Neural cell (in vitro differentiated cells): Measurements from ENCODE around the gene OSTC. TPM values are rescaled to one million over a fixed set of nuclear protein-coding genes. Genes with fewer than 3 reads are reported as not detected.

ENCODE experiments used
- H2AFZ ChIP-seq: fragments of 200-600, 300-800 bp; sonication (generic), shearing (Covaris generic); 2 replicates; pipeline ENCODE4 v1.6.0; 2014; ENCODE audit warnings: low read depth, mild to moderate bottlenecking, antibody characterized with exemption, low read length, moderate library complexity
- H3F3A ChIP-seq: fragments of 200-600 bp; shearing (Covaris generic); 2 replicates; pipeline ENCODE4 v1.6.1; 2016; ENCODE audit warnings: mild to moderate bottlenecking, moderate library complexity, mixed read lengths, antibody characterized with exemption, low read length; ENCODE audit not compliant: insufficient read depth, poor library complexity, severe bottlenecking
- H3K27ac ChIP-seq: fragments of 200-600, 300-800 bp; sonication (generic), shearing (Covaris generic); 2 replicates; pipeline ENCODE4 v1.5.1; 2014; ENCODE audit warnings: mild to moderate bottlenecking, low read length, moderate library complexity
- H3K27me3 ChIP-seq: fragments of 300-800, 200-600 bp; sonication (generic), shearing (Covaris generic); 2 replicates; pipeline ENCODE4 v1.6.0; 2014; ENCODE audit warnings: mild to moderate bottlenecking, low read depth, low read length, moderate library complexity; ENCODE audit not compliant: insufficient read depth
- H3K36me3 ChIP-seq: fragments of 300-800, 200-600 bp; sonication (generic), shearing (Covaris generic); 2 replicates; pipeline ENCODE4 v1.5.1; 2014; ENCODE audit warnings: mild to moderate bottlenecking, antibody characterized with exemption, low read length, moderate library complexity; ENCODE audit not compliant: insufficient read depth
- H3K4me2 ChIP-seq: fragments of 300-800, 200-600 bp; sonication (generic), shearing (Covaris generic); 2 replicates; pipeline ENCODE4 v1.6.0; 2014; ENCODE audit warnings: mild to moderate bottlenecking, low read length
- H3K4me3 ChIP-seq: fragments of 300-800, 200-600 bp; sonication (generic), shearing (Covaris generic); 2 replicates; pipeline ENCODE4 v1.5.1; 2014; ENCODE audit warnings: mild to moderate bottlenecking, low read length, moderate library complexity
- H3K79me2 ChIP-seq: fragments of 200-600 bp; shearing (Covaris generic); replicated peaks from 2 replicates; pipeline ENCODE4 v1.6.0; 2014; ENCODE audit warnings: mild to moderate bottlenecking, low read length, moderate library complexity; ENCODE audit not compliant: insufficient read depth
- H3K9ac ChIP-seq: fragments of 300-800, 200-600 bp; sonication (generic), shearing (Covaris generic); 2 replicates; pipeline ENCODE4 v1.6.1; 2016; ENCODE audit warnings: mild to moderate bottlenecking, low read length, mixed read lengths
- H3K9me2 ChIP-seq: fragments of 200-600 bp; shearing (Covaris generic); 2 replicates; pipeline ENCODE4 v1.6.1; 2016; ENCODE audit warnings: mild to moderate bottlenecking, low read length, mixed read lengths; ENCODE audit not compliant: insufficient read depth
- H3K9me3 ChIP-seq: fragments of 200-600, 300-800 bp; sonication (generic), shearing (Covaris generic); 2 replicates; pipeline ENCODE4 v1.6.1; 2016; ENCODE audit warnings: mild to moderate bottlenecking, mixed run types, low read length, moderate library complexity, mixed read lengths
- H4K20me1 ChIP-seq: fragments of 200-600 bp; shearing (Covaris generic); 2 replicates; pipeline ENCODE4 v1.6.1; 2016; ENCODE audit warnings: mild to moderate bottlenecking, mixed run types; ENCODE audit not compliant: insufficient read depth
- EP300 ChIP-seq: fragments of 450-650 bp; conservative IDR thresholded peaks from 2 replicates; pipeline ENCODE4 v1.6.1; 2014; ENCODE audit warnings: antibody characterized with exemption, mild to moderate bottlenecking, moderate library complexity; ENCODE audit not compliant: poor library complexity, severe bottlenecking
- EZH2 ChIP-seq: fragments of 200-600, 300-800 bp; shearing (Covaris generic), sonication (generic); IDR thresholded peaks from 2 replicates; pipeline ENCODE4 v1.6.1; 2014; ENCODE audit warnings: antibody characterized with exemption, low read length, borderline replicate concordance, mild to moderate bottlenecking; ENCODE audit not compliant: insufficient read depth, poor library complexity, severe bottlenecking
- MXI1 ChIP-seq: fragments of 450-650 bp; conservative IDR thresholded peaks from 2 replicates; pipeline ENCODE4 v1.6.1; 2014; ENCODE audit warnings: antibody characterized with exemption, mild to moderate bottlenecking; ENCODE audit not compliant: poor library complexity, severe bottlenecking
- POLR2AphosphoS5 ChIP-seq: IDR thresholded peaks from 2 replicates; pipeline ENCODE4 v1.6.1; 2012
- RAD21 ChIP-seq: fragments of 450-650 bp; conservative IDR thresholded peaks from 2 replicates; pipeline ENCODE4 v1.6.1; 2014; ENCODE audit warnings: antibody characterized with exemption, mild to moderate bottlenecking, moderate library complexity
- REST ChIP-seq: IDR thresholded peaks from 2 replicates; pipeline ENCODE4 v1.6.1; 2012; ENCODE audit warnings: borderline replicate concordance
- SMC3 ChIP-seq: fragments of 450-650 bp; conservative IDR thresholded peaks from 2 replicates; pipeline ENCODE4 v1.6.1; 2014; ENCODE audit warnings: antibody characterized with exemption, mild to moderate bottlenecking, moderate library complexity; ENCODE audit not compliant: poor library complexity
- TAF1 ChIP-seq: IDR thresholded peaks from 2 replicates; pipeline ENCODE4 v1.6.1; 2012; ENCODE audit warnings: low read depth
- polyA plus RNA-seq: library from polyadenylated mRNA; depleted of rRNA; stranded (reverse); fragments of >200 nt; gene quantifications from 2 replicates; pipeline ENCODE4 v1.2.3, GENCODE V29; 2014
- TF ChIP-seq, protein P1 (sequence below): fragments of 450-650 bp; IDR thresholded peaks from 2 replicates; pipeline ENCODE4 v1.5.1; 2014; ENCODE audit warnings: antibody characterized with exemption, mild to moderate bottlenecking, moderate library complexity; ENCODE audit not compliant: poor library complexity, severe bottlenecking

Gene OSTC
- polyA plus RNA-seq, 1 donor from 2014 or later, result 128 TPM

DNA sequence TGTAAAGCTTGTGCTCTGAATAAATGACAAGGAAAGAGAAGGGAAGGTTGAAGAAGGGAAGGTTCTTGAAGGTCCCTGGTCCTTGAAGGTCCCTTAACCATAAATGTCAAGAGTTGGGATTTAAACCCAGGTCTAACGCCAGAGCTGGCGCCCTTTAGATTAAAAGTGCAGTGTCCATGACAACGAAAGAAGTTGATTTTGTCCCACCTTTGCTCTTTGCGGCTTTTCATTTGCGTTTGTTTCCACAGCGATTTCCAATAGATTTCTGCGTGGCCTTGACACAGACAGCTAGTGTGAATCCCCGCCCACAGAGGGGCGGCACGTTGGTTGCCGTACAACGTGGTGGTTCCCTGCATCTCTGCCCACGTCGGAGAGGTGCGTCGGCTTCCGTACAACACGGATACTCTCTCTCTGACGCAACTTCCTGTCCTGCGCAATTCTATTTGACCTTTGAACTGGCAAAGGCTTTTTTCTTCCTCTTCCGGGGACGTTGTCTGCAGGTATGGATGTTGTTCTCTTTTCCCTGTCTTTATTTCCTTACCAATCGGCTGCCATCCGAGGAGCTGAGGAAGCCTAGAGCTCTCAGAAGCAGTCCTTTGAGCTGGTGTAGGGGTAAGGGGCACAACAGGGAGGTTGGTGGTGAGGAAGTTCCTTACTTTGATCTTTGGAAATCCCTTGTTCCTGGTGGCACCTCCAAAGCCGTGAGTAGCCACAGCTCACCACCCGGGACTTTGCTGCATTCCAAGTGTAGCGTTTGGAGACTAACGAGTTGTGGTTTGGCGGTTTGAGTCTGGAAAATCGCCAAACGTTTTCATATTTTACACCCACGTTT, 30.1 kb upstream of the OSTC start, which contains the start of gene RPL34:
TSS of gene RPL34 (plus strand) at position 476 of the 832 bp plus-strand sequence. CDS start 1,384 bp downstream, outside the sequence.
- TF ChIP-seq RAD21, result peak; percentile 58
- TF ChIP-seq SMC3, result peak; percentile 63
- TF ChIP-seq POLR2AphosphoS5, result peak; percentile 99
- TF ChIP-seq TAF1, result peak; percentile 80
- TF ChIP-seq, protein P1, sequence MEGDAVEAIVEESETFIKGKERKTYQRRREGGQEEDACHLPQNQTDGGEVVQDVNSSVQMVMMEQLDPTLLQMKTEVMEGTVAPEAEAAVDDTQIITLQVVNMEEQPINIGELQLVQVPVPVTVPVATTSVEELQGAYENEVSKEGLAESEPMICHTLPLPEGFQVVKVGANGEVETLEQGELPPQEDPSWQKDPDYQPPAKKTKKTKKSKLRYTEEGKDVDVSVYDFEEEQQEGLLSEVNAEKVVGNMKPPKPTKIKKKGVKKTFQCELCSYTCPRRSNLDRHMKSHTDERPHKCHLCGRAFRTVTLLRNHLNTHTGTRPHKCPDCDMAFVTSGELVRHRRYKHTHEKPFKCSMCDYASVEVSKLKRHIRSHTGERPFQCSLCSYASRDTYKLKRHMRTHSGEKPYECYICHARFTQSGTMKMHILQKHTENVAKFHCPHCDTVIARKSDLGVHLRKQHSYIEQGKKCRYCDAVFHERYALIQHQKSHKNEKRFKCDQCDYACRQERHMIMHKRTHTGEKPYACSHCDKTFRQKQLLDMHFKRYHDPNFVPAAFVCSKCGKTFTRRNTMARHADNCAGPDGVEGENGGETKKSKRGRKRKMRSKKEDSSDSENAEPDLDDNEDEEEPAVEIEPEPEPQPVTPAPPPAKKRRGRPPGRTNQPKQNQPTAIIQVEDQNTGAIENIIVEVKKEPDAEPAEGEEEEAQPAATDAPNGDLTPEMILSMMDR, result no peak
- no peak for TF ChIP-seq EZH2
- TF ChIP-seq EP300, result peak; percentile 83
- TF ChIP-seq REST, result peak; percentile 95
- peak; percentile 94 for TF ChIP-seq MXI1
- Histone ChIP-seq H4K20me1 (no peaks in the 10 kb centered on the region), H3K79me2 (peaks cover 13% of the 10 kb centered on the region), H3K4me3 (peak within 1 kb of the TSS; percentile 72), H2AFZ (peak within 1 kb of the TSS; percentile 75), H3F3A (no peaks in the 10 kb centered on the region), H3K9ac (peak within 1 kb of the TSS; percentile 74), H3K36me3 (no peaks in the 10 kb centered on the region), H3K4me2 (peak within 1 kb of the TSS; percentile 66), H3K27me3 (no peaks in the 10 kb centered on the region), H3K9me2 (no peaks in the 10 kb centered on the region), H3K9me3 (no peaks in the 10 kb centered on the region), H3K27ac (peak within 1 kb of the TSS; percentile 78)

DNA sequence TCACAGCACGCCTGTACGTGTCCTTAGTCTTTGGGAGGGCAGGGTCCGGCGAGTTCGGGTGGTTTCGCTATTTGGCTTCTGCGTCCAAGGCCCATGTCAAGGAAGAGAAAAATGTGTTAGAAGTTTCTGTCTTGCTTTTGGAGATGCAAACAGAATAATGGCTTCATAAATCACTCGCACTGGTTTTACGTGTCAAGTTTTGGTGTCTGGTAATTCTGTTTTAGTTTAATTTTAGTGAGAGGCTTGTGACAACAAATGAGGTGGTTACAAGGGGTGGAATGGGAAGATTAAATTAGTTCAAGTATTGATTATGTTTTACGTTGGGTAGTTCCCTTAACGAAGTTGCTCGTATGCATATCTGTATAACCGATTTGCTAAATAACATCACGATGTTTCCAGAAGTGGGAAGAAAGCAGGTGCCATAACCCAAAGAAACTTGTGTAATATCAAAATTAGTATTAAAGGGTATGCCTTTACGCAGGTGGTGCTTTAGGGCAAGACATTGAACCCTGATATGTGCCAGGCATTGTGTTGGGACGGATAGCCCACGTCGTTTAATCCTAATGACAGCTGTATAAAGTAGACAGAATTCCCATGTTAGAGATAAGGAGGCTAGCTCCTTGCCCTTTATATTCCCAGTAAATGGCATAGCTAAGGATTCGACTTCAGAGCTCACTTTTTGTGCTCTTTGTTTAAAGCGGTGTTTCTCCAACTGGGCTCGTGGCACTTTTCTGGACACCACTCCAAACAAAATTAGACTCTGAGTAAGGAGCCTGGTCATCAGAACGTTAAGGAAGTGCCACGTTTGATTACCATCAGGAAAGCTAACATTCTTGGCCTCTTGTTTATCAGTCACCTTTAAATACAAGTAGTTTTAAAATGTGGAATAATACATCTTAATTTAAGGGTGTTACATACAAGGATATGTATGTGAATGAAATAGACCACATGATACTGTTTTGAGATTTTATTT, 29.2 kb upstream of the OSTC start:
- no peaks in the 10 kb centered on the region for H3K27me3 ChIP-seq
- no peak for TF ChIP-seq REST
- TF ChIP-seq, protein P1, result no peak
- no peak for TF ChIP-seq EP300
- TF ChIP-seq EZH2, result no peak
- peak overlapping the region; percentile 75 for H2AFZ ChIP-seq
- no peaks in the 10 kb centered on the region for H4K20me1 ChIP-seq
- peaks cover 13% of the 10 kb centered on the region for H3K79me2 ChIP-seq
- peak overlapping the region; percentile 74 for H3K9ac ChIP-seq
- H3K4me2 ChIP-seq, result peak overlapping the region; percentile 66
- no peaks in the 10 kb centered on the region for H3K9me3 ChIP-seq
- H3K36me3 ChIP-seq, result no peaks in the 10 kb centered on the region
- peak overlapping the region; percentile 78 for H3K27ac ChIP-seq
- H3F3A ChIP-seq, result no peaks in the 10 kb centered on the region
- peak overlapping the region; percentile 72 for H3K4me3 ChIP-seq
- no peaks in the 10 kb centered on the region for H3K9me2 ChIP-seq
